HepG2 (cell line): ENCODE results near the gene BBS1. TPM values are rescaled to one million over a fixed set of nuclear protein-coding genes. Genes with fewer than 3 reads are reported as not detected.

Source experiments
- CBX2 ChIP-seq, 2 experiments: fragments of 200-600 bp in 1 of 2; sonication (generic); formaldehyde crosslinking in 1 of 2; IDR thresholded peaks; 2 replicates each; pipeline versions ENCODE4 v1.7.0 to v1.8.1; 2018 to 2022; ENCODE audit warnings: low read depth in 2 of 2, low read length in 1 of 2, mild to moderate bottlenecking in 1 of 2, missing genetic modification reagents in 1 of 2
- FOXC1 ChIP-seq: sonication (generic); formaldehyde crosslinking; IDR thresholded peaks from 2 replicates; pipeline ENCODE4 v1.8.0; 2022; ENCODE audit warnings: mild to moderate bottlenecking, missing genetic modification reagents, borderline replicate concordance
- KLF12 ChIP-seq: sonication (generic); formaldehyde crosslinking; IDR thresholded peaks from 2 replicates; pipeline ENCODE4 v1.4.0; 2020; ENCODE audit warnings: missing genetic modification reagents, borderline replicate concordance
- NR2F6 ChIP-seq, 2 experiments: IDR thresholded peaks; 2 replicates each; pipeline ENCODE4 v1.6.1; 2016; ENCODE audit warnings: antibody characterized with exemption in 1 of 2, mild to moderate bottlenecking in 1 of 2
- PPARG ChIP-seq: conservative IDR thresholded peaks from 2 replicates; pipeline ENCODE4 v1.6.1; 2016; ENCODE audit warnings: missing biosample characterization, missing genetic modification reagents
- RBAK ChIP-seq: sonication (generic); formaldehyde crosslinking; IDR thresholded peaks from 2 replicates; pipeline ENCODE4 v1.5.1; 2020; ENCODE audit warnings: mild to moderate bottlenecking, missing genetic modification reagents
- SAFB2 ChIP-seq: sonication (generic); formaldehyde crosslinking; IDR thresholded peaks from 2 replicates; pipeline ENCODE4 v1.5.1; 2020; ENCODE audit warnings: missing genetic modification reagents, low read depth, mild to moderate bottlenecking, borderline replicate concordance
- SALL2 ChIP-seq: sonication (generic); formaldehyde crosslinking; IDR thresholded peaks from 2 replicates; pipeline ENCODE4 v1.8.1; 2023; ENCODE audit warnings: mild to moderate bottlenecking, missing genetic modification reagents, inconsistent platforms
- SKI ChIP-seq: fragments of 450-650 bp; IDR thresholded peaks from one replicate; pipeline ENCODE4 v1.6.1; 2018; ENCODE audit warnings: mild to moderate bottlenecking; ENCODE audit not compliant: partially characterized antibody
- SMARCC2 ChIP-seq: fragments of 450-650 bp; IDR thresholded peaks from 2 replicates; pipeline ENCODE4 v1.6.1; 2017; ENCODE audit warnings: antibody characterized with exemption, mild to moderate bottlenecking
- SMC3 ChIP-seq: IDR thresholded peaks from 2 replicates; pipeline ENCODE4 v1.6.1; 2011; ENCODE audit warnings: low read length, improper control_type of control experiment
- SYNCRIP ChIP-seq: fragments of 200-400 bp; formaldehyde crosslinking; IDR thresholded peaks from 2 replicates; pipeline ENCODE4 v1.6.1; 2018; ENCODE audit warnings: mild to moderate bottlenecking, low read depth, low read length; ENCODE audit not compliant: insufficient read depth
- TAF1 ChIP-seq: sonication (generic); formaldehyde crosslinking; IDR thresholded peaks from 2 replicates; pipeline ENCODE4 v1.4.0; 2020; ENCODE audit warnings: missing genetic modification reagents
- TBX3 ChIP-seq: fragments of 450-650 bp; IDR thresholded peaks from 2 replicates; pipeline ENCODE4 v1.6.1; 2017; ENCODE audit warnings: antibody characterized with exemption, mild to moderate bottlenecking, inconsistent platforms, borderline replicate concordance
- TFAP4 ChIP-seq: sonication (generic); IDR thresholded peaks from 2 replicates; pipeline ENCODE4 v1.6.1; 2016; ENCODE audit warnings: low read depth, borderline replicate concordance
- U2AF2 ChIP-seq: fragments of 200-400 bp; formaldehyde crosslinking; IDR thresholded peaks from 2 replicates; pipeline ENCODE4 v1.6.1; 2017; ENCODE audit warnings: low read depth, mild to moderate bottlenecking, low read length
- ZBTB20 ChIP-seq: sonication (generic); formaldehyde crosslinking; IDR thresholded peaks from 2 replicates; pipeline ENCODE4 v1.8.1; 2023; ENCODE audit warnings: missing genetic modification reagents, low read depth, mild to moderate bottlenecking, borderline replicate concordance
- ZFP41 ChIP-seq: sonication (generic); formaldehyde crosslinking; IDR thresholded peaks from 2 replicates; pipeline ENCODE4 v1.4.0; 2020; ENCODE audit warnings: mild to moderate bottlenecking, missing genetic modification reagents, borderline replicate concordance
- ZNF17 ChIP-seq: sonication (generic); formaldehyde crosslinking; IDR thresholded peaks from 2 replicates; pipeline ENCODE4 v1.5.0; 2020; ENCODE audit warnings: mild to moderate bottlenecking, missing genetic modification reagents
- ZNF205 ChIP-seq: IDR thresholded peaks from 2 replicates; pipeline ENCODE4 v1.6.1; 2018; ENCODE audit warnings: missing biosample characterization, missing genetic modification reagents
- ZNF224 ChIP-seq: sonication (generic); formaldehyde crosslinking; IDR thresholded peaks from 2 replicates; pipeline ENCODE4 v1.5.0; 2020; ENCODE audit warnings: mild to moderate bottlenecking, missing genetic modification reagents
- ZNF33B ChIP-seq: sonication (generic); formaldehyde crosslinking; IDR thresholded peaks from 2 replicates; pipeline ENCODE4 v1.5.1; 2020; ENCODE audit warnings: mild to moderate bottlenecking, missing genetic modification reagents
- ZNF350 ChIP-seq: sonication (generic); formaldehyde crosslinking; IDR thresholded peaks from 2 replicates; pipeline ENCODE4 v1.4.0; 2020; ENCODE audit warnings: mild to moderate bottlenecking, low read depth, missing genetic modification reagents, borderline replicate concordance
- ZNF484 ChIP-seq: sonication (generic); formaldehyde crosslinking; IDR thresholded peaks from 2 replicates; pipeline ENCODE4 v1.5.1; 2020; ENCODE audit warnings: mild to moderate bottlenecking, low read depth, missing genetic modification reagents, borderline replicate concordance
- ZNF556 ChIP-seq: sonication (generic); formaldehyde crosslinking; IDR thresholded peaks from 2 replicates; pipeline ENCODE4 v1.4.0; 2020; ENCODE audit warnings: mild to moderate bottlenecking, missing genetic modification reagents, borderline replicate concordance
- ZNF883 ChIP-seq: sonication (generic); formaldehyde crosslinking; IDR thresholded peaks from 2 replicates; pipeline ENCODE4 v1.5.1; 2020; ENCODE audit warnings: mild to moderate bottlenecking, missing genetic modification reagents; ENCODE audit errors: not compliant biosample characterization
- polyA plus RNA-seq, 8 experiments: library from polyadenylated mRNA; depleted of rRNA in 3 of 8; stranded (reverse) in 7 of 8; unstranded in 1 of 8; fragments of >200 nt; fragmentation: Illumina TruSeq in 4 of 8; extraction: Trizol in 4 of 8; gene quantifications; 2 replicates each; pipeline versions ENCODE4 v1.2.1 to v1.2.3, GENCODE V29; 2011 to 2016; ENCODE audit warnings: low read depth in 4 of 8, missing spikeins in 1 of 8, mixed read lengths in 1 of 8; ENCODE audit not compliant: insufficient read depth in 1 of 8
- total RNA-seq, 5 experiments: library from RNA; depleted of rRNA; stranded (reverse); fragments of >200 nt; fragmentation: Illumina TruSeq; extraction: Trizol; gene quantifications; 2 replicates each; pipeline ENCODE4 v1.2.3, GENCODE V29; 2016; ENCODE audit warnings: low read depth in 1 of 5
- TF ChIP-seq, protein P1 (sequence below): sonication (generic); formaldehyde crosslinking; IDR thresholded peaks from 2 replicates; pipeline ENCODE4 v1.5.1; 2020; ENCODE audit warnings: missing genetic modification reagents, mild to moderate bottlenecking, borderline replicate concordance
- TF ChIP-seq, protein P2 (sequence below): sonication (generic); formaldehyde crosslinking; IDR thresholded peaks from 2 replicates; pipeline ENCODE4 v1.5.1; 2020; ENCODE audit warnings: missing genetic modification reagents, mild to moderate bottlenecking, borderline replicate concordance
- TF ChIP-seq, protein P3 (sequence below): IDR thresholded peaks from 2 replicates; pipeline ENCODE4 v1.6.1; 2012; ENCODE audit warnings: inconsistent platforms

The BBS1 gene
- total and polyA plus RNA-seq, 2 of the 13 experiments (the other 11 are each of a cell fraction or from before 2014, with no cell fraction given), result 11.7 to 14.1 TPM

DNA sequence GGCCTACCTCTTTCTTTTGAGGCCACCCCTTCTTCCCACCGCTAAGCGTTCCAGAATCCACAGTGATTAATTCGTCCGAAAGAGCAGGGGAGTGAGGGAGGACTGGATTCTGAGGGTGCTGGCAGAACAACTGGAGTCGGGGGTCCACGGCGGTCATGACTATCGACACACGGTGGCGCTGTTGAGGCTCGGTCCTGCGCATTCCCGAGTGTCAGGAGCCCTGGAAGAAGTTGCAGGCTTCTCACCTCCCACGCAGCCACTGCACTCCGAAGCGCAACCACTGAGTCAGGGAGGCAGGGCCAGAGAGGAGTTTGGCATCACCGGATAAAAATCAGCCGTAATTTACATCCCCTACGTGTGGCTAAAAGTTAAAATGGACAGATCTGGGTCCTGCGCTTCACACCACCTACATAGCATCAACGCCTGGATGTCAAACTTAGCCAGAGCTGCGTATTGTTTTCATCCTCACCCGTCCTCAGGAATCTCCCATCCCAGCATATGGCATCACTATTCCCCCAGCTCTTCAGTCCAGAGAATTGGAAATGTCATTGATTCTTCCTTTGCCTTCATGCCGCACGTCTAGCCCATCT is 68.7 kb downstream of the BBS1 start (continued):
- no peak for TF ChIP-seq U2AF2
- TF ChIP-seq, protein P1, sequence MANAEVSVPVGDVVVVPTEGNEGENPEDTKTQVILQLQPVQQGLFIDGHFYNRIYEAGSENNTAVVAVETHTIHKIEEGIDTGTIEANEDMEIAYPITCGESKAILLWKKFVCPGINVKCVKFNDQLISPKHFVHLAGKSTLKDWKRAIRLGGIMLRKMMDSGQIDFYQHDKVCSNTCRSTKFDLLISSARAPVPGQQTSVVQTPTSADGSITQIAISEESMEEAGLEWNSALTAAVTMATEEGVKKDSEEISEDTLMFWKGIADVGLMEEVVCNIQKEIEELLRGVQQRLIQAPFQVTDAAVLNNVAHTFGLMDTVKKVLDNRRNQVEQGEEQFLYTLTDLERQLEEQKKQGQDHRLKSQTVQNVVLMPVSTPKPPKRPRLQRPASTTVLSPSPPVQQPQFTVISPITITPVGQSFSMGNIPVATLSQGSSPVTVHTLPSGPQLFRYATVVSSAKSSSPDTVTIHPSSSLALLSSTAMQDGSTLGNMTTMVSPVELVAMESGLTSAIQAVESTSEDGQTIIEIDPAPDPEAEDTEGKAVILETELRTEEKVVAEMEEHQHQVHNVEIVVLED (CRISPR knock-in tag), result no peak
- 0 out of 2 replicates have a peak, but pooled peaks have one; percentile 61 for TF ChIP-seq FOXC1 (CRISPR knock-in tag)
- peak; percentile 61 for TF ChIP-seq SMC3
- no peak for TF ChIP-seq ZNF205
- TF ChIP-seq TBX3, result no peak
- no peak for TF ChIP-seq ZNF484
- TF ChIP-seq KLF12, result no peak
- no peak for TF ChIP-seq TAF1 (CRISPR knock-in tag)
- no peak for TF ChIP-seq CBX2 (IDR thresholded peaks at IDR 0.05; ENCODE audit: low read depth, low read length)
- TF ChIP-seq CBX2 (CRISPR knock-in tag; IDR thresholded peaks at IDR 0.05; ENCODE audit: low read depth), result no peak
- TF ChIP-seq, protein P2, sequence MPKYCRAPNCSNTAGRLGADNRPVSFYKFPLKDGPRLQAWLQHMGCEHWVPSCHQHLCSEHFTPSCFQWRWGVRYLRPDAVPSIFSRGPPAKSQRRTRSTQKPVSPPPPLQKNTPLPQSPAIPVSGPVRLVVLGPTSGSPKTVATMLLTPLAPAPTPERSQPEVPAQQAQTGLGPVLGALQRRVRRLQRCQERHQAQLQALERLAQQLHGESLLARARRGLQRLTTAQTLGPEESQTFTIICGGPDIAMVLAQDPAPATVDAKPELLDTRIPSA (CRISPR knock-in tag), result no peak
- no peak for TF ChIP-seq SYNCRIP
- no peak for TF ChIP-seq SKI
- no peak for TF ChIP-seq ZNF17 (CRISPR knock-in tag)
- peak; percentile 33 for TF ChIP-seq ZNF883
- no peak for TF ChIP-seq ZNF556
- no peak for TF ChIP-seq ZNF224 (CRISPR knock-in tag)
- no peak for TF ChIP-seq ZNF33B
- no peak for TF ChIP-seq ZBTB20 (CRISPR knock-in tag)
- no peak for TF ChIP-seq PPARG (CRISPR knock-in tag)
- no peak for TF ChIP-seq SAFB2 (CRISPR knock-in tag)
- no peak for TF ChIP-seq ZNF350
- TF ChIP-seq NR2F6 (IDR thresholded peaks at IDR 0.05), result no peak
- TF ChIP-seq NR2F6 (CRISPR knock-in tag; IDR thresholded peaks at IDR 0.05), result peak; percentile 22; the same call in 1 of the 2 replicates
- TF ChIP-seq ZFP41 (CRISPR knock-in tag), result no peak
- TF ChIP-seq, protein P3, sequence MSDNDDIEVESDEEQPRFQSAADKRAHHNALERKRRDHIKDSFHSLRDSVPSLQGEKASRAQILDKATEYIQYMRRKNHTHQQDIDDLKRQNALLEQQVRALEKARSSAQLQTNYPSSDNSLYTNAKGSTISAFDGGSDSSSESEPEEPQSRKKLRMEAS, result 0 out of 2 replicates have a peak, but pooled peaks have one; percentile 37
- no peak for TF ChIP-seq SALL2 (CRISPR knock-in tag)
- TF ChIP-seq SMARCC2, result no peak
- no peak for TF ChIP-seq RBAK (CRISPR knock-in tag)
- TF ChIP-seq TFAP4, result no peak
